Activated CD4-positive, alpha-beta T cell treated with anti-CD3 and anti-CD28 coated beads for 1 hour (primary cell): ENCODE results near the gene MAMLD1.

Source experiments
- DNase-seq: peaks from one replicate; pipeline ENCODE4 v3.0.0-alpha.2; 2020

The MAMLD1 gene

DNA sequence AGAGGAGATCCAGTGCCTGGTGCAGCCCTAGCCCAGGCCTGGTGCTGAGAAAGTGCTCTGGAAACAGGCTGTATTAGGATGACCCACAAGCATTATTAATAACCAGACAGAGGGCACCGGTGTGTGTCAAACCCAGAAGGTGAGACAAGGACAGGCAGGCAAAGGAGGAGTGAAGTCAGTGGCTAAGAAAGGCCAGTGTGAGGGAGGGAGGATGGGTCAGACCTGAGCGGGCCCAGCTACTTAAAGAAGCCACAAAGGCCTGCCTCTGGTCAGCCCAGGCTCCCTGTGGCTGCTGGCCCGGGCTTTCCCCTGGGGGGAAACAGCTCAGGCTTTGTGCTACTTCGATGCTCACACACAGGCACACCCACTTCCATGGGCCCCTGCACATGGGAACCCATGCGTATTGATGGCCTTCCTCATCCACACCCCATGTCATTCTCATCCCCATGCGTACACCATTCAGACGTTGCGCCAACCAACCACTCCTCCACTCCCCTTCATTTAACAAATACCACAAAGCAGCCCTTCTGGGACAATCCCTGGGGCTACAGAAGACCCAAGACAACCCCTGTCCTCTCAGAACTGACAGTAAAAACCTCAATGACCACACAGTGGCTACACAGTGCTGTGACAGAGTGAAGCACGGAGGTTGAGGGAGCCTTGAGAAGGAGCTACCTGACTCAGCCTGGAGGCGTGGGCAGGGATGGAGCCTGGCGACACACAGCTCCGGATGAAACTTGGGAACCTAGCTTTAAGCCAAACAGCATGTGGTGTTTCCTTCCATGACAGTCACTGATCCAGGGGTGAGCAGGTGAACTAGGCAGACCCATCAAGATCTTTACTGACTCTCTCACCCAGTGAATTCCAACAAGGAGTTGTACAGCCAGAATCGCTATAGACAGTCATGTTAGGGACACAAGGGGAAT lies 180.4 kb downstream of the MAMLD1 start:
- no peak for DNase-seq

DNA sequence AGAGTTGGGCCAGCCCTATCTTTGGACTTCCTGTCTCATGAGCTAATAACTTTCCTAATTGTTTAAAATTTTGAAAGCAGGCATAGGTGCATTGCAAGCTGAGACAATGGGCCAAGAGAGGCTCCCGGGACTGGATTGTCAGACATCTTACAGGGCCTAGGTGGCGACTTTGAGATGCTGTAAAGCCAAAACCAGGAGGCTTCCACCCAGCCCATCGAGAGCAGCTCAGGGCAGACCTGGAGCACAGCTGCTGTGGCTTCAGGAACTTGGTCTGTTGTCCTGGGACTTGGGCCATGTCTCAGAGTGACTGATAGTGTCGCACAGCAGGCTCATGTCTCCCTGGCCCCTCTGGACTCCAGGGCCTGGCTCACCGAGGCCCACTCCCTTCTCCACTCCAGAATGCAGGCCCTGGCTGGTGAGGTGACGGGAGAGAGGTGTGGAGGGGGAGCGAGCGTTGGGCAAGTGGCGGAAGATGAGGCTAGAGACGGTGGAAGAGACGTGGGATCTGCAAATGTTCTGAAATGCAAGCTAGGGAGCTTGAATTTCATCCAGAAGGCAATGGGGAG lies 181.2 kb downstream of the MAMLD1 start:
- DNase-seq = no peak

DNA sequence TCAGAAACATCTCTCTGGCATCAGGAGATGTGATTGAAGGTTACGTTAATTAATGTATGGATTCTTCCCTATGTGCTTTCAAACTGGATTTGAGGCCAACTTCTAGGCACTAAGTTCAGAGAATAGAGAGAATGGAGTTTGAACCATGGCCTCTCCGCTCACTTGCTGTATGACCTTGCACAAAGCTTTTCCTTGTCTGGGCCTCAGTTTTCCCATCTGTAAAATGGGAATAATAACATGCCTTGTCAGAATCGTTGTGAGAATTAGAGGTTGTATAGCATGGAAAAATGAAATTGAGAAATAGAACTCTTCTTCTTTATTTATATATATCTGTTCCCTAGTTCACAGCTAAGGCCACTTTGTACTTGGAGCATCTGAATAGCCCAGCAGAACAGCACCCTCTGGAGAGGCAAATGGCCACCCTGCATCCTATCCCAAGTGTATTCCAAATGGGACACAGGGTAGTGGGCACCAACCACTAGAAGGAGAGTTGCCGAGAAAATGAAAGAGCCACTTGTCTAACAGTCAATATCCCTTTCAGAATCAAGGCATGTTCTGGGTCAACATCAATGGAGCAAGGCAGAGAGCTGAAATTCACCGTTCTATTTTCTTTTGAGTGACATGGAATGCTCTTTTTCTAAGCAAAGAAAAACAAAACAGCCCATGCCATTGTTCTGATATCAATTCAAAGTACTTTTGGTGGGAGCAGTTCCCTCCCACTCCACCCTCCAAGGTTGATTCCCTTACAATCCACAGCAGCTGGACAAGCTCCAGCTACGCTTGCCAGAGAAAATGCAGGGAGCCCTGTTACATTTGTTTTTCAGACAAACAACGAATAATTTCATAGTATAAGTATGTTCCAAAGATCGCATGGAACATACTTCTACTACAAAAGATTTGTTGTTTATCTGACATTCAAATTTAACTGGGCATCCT lies 182.0 kb downstream of the MAMLD1 start:
- no peak for DNase-seq

DNA sequence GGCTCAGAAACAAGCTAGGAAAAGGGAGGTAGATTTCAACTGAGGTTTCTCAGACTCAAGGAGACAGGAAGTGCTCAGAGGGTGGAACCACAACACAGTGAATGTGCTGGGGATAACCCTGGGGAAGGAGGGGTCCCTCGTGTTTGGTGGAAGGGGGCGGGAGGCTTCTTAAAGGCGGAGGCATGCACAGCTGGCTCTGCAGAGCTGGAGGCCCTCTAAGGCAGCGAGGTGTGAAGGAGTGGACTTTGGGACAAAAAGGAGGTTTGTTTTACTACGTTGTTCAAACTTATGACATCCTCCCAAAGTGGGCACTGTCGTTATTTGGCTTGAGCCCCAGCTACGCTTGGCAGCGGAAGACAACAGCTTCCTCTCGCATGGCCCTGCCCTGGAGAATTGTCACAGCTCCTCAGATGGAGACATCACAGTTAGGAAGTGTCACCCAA lies 183.6 kb downstream of the MAMLD1 start:
- no peak for DNase-seq

DNA sequence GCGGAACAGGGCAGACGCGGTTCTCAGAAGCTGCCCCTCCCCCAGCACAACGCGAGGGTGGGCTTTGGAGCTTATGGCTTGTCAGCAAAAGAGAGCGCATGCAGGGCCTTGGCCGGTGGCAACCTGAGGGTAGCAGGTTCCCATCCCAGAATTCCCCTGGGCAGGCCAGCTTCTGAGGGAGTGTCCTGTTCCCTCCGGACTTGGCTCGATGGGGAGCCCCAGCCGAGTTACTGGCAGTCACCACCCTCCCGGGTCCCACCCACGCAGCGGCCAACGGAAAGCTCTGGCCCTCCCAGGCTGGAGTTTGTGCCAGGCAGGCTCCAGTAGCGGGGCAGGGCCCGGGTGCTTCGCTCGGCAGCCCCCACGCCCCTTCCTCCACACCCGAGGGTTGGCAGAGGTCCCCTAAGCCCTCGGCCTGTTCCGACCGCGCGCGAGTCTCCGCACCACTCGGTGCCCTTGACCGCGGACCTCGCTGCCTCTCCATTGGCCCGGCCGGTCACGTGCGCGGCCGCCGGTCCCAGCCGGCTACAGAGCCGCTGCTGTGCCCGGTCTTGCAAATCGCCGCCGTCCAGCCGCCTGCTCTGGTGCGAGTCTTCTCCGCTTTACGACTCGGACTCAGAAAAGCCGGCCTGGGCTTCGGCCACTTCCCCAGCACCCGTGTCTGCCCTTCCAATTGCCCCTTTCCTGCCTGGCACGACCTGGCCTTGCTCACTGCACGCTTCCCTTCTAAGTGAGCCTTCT lies 184.4 kb downstream of the MAMLD1 start:
- no peak for DNase-seq

DNA sequence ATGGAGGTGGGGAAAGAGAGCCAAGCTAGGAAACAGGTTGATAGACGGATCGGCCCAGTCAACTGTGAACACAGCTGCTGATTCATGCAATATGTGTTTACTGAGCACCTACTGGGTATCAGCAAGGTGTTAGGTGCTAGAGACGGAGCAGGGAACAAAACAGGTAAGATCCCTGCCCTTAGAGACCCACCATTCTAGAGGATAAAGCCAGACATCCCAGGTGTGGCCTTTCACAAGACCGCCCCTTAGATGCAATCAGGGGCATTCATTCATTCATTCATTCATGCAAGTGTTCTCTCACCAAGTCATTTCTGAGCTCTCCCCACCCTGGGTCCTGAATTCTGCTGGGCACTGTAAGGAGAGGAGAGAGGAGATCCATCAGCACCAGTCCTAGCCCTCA lies 185.1 kb downstream of the MAMLD1 start:
- no peak for DNase-seq

DNA sequence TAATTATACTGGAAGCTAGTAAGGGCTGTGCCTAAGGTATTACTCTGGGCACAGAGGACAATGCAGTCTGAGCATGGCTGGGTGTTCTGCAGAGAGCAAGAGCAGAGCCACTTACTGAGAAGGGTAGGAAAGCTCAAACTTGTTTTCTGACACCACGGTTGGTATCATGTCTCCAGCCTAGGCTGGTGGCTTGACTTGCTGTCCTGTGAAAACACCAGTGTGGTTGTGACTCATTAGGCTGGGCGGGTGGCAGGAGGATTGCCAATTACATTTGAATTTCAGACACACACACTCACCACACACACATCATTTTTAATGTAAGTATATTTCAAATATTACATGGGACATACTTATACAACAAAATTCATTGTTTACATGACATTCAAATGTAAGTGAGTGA lies 185.6 kb downstream of the MAMLD1 start:
- DNase-seq = no peak

DNA sequence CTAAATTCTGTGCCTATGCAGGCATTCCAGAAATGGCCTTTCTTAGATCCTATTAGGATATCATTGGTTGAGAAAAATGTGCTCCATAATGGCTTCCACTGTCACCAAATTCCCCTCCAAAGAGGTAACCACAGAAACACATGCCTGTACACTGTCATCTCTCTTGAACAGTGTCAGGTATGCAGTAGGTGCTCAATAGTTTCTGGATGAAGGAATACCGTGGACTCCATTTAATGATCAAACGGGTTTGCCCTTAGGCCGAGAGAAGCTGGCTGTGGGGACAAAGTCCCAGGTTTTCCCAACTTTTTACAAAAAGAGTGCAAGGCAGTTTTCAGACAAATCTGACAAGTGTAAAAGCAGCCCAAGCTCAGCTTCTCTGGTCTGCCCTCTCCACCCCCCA lies 188.8 kb downstream of the MAMLD1 start:
- no peak for DNase-seq

DNA sequence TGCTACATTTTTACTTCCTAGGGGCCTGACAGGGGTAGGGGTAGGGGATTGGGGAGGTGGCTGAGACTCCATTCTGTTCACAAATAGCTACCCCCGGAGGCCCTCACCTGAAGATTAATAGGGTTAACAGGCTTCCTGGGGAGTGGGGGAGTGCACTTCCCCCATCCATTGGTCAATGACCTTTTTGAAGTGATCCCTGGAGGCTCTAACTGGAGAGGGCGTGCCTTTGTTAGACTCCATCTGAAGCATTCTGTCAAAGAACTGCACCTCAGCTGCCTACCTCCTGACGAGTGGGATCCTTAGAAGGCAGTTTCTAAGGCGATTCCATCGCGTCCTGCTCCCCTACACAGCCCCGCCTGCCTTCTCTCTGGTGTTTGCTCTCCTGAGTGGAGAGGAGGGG lies 195.3 kb downstream of the MAMLD1 start:
- DNase-seq = no peak
